NCI-H460 (cell line): ENCODE measurements around the gene SELENOI. TPM values are rescaled to one million over a fixed set of nuclear protein-coding genes. Genes with fewer than 3 reads are reported as not detected.
"Not testable (repeated sequence)": the region's sequence is repeated elsewhere in the genome, so short reads cannot be mapped to it uniquely, and the experiment has no call there.

ENCODE experiments used
- DNase-seq: peaks from one replicate; pipeline ENCODE4 v3.0.0-alpha.2; 2016; ENCODE audit warnings: low read depth; ENCODE audit errors: extremely low read depth
- total RNA-seq: library from RNA; depleted of rRNA; stranded (reverse); fragments of >200 nt; shearing (Covaris generic); gene quantifications from 2 replicates; pipeline ENCODE4 v1.2.3, GENCODE V29; 2014

Gene SELENOI
- total RNA-seq, 1 experiment from 2014 or later = 99.2 TPM

DNA sequence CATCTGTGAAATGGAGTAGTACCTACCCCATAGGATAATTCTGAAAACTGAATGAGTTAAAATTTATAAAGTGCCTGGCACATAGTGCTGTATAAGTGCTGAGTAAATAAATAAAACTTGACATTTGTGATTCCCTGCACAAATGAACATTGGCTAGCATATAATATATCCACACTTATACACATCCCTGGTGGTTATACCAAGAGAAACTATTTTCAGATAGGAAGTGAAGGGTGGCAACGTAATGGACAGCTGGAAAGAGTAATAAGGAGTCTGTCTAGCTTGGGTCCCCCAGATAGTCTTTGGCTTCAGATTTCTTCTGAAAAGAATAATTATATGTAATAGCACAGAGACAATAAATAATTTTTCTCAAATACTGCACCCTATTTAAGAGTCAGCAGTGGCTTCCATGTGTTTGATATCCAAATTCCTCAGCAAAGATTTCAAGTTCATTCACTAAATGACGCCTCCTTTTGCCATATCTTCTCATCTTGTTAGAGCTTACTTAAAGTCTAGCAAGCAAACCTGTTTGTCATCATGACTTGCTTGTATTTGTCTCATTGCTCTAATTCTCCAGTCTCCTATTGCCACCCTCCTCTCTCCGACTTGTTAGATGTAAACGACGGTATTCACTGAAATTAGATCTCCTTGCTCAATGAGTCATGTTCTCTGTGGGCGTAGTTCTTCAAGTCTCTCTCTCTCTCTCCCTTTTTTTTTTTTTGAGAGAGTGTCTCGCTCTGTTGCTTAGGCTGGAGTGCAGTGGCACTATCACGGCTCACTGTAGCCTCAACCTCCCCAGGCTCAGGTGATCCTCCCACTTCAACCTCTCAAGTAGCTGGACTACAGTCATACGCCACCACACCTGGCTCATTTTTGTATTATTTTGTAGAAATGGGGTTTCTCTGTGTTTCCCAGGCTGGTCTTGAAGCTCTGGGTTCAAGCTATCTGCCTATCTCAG lies 9.4 kb downstream of the SELENOI start:
- peak; percentile 99 for DNase-seq

DNA sequence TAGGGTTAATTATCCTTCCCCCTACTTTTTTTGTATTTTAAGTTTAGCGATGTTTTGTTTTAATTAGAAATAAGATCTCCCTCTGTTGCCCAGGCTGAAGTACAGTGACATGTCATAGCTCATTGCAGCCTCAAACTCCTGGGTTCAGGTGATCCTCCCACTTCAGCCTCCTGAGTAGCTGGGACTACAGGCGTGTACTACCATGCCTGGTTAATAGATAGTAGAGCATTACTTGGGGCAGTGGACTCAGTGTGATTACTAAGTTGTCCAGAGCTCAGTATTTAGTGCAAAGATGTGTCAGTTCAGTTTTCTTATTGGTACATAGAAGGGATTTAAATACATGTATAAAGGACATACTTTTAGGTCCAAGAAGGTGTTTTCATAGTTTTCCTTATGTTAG lies 10.2 kb downstream of the SELENOI start:
- DNase-seq = no peak

DNA sequence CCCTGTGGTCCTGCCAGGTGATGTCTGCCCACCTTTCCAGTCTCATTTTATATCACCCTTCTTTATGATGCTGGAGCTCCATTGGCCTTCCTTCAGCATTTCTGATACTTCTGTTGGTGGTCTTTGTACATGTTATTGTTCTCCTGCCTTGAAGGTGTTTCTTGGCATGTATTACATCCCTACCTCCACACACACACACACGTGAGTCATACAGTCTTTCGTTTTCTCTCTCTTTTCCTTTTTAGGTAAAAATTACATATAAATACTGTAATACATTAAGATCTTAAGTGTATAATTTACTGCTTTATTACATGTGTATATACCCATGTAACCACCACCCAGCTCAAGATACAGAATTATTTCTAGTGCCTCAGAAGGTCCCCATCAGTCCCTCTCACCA lies 10.8 kb downstream of the SELENOI start:
- DNase-seq = no peak

DNA sequence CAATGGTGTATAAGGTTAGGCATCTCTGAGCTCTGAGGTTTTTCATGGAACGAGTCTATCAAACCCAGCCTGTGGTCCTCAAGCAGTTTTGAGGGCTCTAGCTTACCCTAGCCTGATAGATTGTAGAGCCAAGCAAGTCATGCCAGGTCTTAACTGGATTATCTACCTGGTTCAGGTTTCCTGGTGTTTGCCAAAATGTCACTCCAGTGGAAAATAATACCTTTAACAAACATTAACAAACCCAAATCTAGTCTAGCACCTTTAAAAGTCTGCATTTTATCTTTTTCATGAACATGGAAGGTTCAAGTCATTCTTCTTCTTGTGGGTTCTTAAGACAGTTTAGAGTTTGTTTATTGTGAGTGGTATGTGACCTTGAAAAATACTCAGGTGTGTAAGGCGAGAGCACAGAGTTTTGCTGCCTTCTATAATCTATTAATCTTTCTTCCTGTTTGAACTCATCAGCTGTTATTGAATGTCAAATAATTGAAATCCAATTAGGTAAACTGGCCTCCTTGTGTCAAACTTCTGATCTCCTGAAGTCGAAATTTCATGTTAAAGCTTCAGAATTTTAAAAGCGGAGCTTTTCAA lies 14.0 kb downstream of the SELENOI start:
- DNase-seq = no peak

DNA sequence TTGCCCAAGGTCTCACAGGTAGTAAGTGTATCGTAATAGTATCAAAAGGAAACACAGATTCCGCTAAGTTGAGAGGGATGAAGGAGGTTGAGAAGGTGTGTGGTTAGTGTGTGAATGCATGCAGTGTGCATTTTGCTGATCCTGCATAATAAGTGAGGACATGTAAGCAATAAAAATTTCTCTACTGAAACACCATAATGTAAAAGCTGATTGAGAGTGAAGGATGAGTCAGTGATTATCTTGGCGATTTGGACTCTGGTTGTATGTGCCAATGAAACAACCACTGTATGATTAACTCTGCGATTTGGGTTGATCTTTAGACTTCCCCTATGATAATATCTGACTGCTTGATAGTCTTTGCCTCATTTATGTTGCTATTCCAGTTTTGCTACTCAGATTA lies 17.4 kb downstream of the SELENOI start:
- no peak for DNase-seq

DNA sequence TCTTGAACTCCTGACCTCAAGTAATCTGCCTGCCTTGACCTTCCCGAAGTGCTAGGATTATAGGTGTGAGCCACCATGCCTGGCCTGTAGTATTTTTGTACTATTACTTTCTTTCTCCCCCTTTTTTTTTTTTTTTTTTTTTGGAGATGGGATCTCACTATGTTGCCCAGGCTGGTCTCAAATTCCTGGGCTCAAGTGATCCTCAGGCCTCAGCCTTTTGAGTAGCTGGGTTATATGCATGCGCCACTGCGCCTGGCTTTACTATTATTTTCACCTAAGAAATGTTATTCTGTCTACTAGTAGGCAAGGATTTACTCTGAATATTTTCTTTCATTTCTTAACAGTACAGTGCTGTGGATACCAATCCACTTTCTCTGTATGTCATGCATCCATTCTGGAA lies 18.0 kb downstream of the SELENOI start:
- DNase-seq = no peak

DNA sequence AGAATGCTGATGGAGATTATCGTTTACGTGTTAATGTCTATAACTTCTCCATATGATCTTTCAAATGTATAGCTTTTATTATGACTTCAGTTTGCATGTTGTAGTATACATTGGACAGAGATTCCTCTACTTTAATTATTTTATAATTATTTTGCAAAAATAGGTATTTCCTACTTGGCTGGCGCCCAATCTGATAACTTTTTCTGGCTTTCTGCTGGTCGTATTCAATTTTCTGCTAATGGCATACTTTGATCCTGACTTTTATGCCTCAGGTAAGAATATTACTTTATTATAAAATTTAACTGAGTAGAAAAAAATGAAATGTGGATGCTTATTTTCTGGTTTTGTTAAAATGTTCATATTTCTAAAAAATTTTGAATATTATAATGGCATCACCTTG lies 18.7 kb downstream of the SELENOI start:
- DNase-seq = no peak

DNA sequence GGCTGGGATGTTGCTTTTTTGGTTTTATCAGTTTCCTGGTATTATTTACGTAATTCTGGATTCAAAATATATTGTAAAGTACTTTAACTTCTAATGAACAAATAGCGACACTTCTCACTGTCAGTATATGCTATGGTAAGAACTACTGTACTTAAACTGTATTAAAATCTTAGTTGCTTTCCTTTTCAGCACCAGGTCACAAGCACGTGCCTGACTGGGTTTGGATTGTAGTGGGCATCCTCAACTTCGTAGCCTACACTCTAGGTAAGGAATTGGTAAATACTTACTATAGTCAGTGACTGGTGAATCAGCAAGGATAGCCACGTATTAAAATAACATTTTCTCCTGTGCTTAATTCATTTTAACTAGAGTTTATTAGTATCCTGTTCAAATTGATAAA lies 21.0 kb downstream of the SELENOI start:
- DNase-seq = no peak

DNA sequence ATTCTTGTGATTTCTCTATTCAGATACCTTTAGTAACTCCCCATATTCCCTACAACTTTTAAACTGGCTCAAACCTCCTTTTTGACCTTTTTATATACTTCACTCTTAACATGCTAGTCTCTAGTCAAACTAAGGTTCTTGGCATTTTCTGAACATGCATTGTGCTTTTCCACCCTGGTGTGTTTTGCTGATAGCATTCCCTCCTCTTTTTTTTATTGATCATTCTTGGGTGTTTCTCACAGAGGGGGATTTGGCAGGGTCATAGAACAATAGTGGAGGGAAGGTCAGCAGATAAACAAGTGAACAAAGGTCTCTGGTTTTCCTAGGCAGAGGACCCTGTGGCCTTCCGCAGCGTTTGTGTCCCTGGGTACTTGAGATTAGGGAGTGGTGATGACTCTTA lies 23.7 kb downstream of the SELENOI start:
- not testable (repeated sequence) for DNase-seq

DNA sequence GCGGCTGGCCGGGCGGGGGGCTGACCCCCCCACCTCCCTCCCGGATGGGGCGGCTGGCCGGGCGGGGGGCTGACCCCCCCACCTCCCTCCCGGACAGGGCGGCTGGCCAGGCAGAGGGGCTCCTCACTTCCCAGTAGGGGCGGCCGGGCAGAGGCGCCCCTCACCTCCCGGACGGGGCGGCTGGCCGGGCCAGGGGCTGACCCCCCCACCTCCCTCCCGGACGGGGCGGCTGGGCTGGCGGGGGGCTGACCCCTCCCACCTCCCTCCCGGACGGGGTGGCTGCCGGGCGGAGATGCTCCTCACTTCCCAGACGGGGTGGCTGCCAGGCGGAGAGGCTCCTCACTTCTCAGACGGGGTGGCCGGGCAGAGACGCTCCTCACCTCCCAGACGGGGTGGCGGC lies 25.0 kb downstream of the SELENOI start:
- DNase-seq = not testable (repeated sequence)

DNA sequence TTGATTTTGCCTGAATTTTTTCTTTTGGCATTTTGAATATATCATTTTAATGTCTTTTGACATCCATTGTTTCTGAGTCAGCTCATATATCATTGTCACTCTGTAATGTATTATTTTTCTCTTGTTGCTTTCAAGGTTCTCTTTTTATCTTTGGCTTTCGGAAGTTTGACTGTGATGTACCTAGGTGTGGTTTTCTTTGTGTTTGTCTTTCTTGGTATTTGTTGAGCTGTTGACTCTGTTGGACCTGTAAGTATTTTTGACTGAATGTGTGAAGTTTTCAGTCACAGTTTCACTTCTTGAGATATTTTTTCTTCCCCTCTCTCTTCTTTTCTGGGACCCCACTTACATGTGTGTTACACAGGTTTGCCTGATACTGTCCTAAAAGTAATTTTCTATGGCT lies 30.9 kb downstream of the SELENOI start:
- DNase-seq = no peak

DNA sequence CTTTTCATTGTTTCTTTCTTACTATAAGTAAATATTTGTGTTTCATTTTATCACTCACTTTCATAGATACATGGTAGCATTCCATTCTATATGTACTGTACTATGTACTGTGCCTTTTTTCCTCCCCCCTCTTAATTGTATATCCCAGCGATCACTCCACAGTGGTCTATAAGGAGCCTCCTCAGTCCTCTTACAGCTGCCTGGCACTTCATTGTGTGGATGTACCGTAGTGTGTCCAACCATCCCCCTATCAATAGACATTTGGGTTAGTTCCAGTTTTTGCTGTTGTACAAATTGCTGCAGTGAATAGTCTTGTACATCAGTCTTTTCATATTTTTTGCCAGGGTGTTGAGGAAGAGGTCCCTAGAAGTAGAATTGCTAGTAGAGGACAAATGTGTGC lies 34.3 kb downstream of the SELENOI start:
- DNase-seq = no peak

DNA sequence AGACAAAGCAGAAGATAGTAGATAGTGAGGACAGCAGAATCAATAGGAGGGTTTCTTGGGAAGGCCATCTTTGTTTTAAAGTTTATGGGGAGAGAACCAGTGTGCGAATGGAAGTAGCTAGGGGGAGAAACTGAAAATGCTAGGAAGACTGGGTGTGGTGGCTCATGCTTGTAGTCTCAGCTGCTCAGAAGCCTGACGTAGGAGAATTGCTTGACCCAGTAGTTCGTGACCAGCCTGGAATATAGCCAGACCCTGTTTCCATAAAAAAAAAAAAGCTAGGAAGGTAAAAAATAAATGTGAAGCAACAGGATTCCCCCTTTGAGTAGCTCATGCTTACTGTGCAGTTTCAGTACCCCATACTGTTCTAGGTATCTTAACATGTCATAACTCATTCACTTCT lies 36.6 kb downstream of the SELENOI start:
- no peak for DNase-seq

DNA sequence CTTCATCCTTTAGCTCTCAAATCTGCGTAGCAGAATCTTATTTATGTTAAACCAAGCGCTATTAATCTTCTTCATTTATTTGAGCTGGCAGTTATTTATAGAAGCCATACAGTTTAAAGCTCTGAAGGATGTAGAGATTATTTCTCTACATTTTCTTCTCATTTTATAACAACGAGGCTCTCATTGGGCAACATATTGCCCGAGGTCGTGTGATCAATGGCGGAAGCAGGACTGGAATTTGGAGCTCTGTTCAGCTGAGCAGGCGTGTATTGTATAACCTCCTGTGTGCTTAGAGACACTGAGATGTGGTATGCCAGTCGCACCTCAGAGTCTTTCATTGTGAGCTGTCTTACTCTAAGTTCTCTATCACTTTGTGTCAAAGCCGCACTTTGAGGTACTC lies 38.2 kb downstream of the SELENOI start:
- DNase-seq = no peak

DNA sequence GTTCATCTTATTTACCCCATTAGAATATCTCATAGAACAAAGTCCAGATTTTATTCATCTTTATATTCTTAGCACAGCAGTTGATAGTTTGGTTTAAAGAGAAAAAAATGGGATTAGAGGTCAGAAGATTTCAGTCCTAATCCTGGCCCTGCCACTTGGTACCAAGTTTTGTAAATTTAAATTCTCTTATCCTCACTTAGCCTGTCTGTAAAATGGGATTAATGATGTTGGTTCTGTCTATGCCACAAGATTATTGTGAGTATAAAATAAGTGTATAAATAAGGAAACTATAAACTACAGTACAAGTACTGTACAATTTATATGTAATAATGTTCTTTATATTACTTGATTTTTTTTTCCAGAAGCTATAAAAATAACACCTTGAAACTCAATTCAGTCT lies 38.7 kb downstream of the SELENOI start:
- no peak for DNase-seq

DNA sequence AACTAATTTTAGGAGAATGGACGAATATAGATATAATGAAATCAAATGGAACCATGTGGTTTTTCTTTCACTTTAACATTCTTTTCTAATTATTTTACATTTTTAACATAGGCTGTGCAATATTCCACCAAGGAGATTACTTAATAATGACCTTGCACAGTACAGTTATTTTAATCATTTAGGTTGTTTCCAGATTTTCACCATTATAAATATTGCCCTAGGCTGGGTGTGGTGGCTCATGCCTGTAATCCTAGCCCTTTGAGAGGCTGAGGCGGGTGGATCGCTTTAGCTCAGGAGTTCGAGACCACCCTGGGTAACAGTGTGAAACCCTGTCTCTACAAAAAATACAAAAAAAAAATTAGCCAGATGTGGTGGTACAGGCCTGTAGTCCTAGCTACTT lies 41.2 kb downstream of the SELENOI start:
- no peak for DNase-seq

DNA sequence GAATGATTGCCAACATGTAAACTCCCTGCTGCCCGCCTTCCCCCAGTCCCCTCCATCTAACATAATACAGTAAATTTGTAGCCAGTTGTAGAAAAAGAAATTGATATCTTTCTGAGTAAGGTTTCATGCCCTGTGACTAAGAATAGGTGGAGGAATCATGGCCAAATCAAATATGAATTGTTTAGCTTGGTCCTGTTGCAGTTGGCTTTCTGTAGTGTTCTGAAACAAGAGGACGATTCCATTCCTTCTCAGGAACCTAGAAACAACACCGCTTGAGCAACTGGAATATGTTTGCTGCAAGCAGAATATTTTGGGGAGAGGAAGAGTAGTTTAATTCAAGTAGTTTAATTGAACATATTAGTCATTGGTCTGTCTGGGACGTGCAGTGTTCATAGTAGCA lies 48.8 kb downstream of the SELENOI start:
- no peak for DNase-seq

DNA sequence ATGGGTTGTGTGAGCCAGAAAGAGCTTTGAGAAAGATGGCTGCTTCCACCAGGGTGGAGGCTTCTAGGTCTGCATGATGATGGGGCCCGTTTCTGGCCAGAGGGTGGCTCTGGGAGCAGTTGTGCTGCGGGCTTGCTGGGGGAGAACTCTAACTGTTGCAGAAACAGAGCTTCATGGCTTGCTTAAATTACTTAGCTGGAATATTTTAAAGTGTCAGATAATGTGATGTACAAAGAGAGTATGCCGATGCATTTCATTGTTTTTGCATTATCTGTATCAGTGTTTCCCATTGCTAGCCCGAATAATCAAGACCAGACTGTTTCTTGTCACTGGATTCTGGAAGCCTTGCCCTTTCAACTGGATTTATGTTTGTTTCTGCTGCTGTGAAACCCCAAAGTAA lies 49.5 kb downstream of the SELENOI start:
- no peak for DNase-seq

DNA sequence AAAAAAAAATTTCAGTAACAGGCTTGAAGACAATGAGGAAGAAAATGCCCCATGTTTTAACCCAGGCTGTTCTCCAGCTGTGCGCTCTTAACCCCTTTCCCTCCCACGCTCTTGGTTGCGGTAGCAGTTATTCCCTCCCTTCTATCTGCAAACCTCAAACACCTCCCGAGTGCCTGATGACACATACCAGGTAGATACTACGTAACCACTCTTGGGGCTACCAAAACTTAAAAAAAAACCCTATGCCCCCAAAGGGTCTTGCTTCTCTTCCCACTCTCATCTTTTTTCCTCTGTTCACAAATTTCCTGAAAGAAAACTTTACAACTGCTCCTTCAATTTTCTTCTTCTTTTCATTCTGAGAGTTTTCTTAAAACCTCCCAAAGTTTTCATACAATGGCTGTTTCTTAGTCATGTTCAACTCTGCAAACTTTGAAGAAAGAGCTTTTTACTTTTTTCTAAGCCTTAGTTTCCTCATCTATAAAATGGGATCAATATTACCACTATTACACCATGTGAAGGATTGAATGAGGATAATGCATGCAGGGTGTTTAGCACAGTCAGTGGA lies 50.9 kb downstream of the SELENOI start:
- no peak for DNase-seq

DNA sequence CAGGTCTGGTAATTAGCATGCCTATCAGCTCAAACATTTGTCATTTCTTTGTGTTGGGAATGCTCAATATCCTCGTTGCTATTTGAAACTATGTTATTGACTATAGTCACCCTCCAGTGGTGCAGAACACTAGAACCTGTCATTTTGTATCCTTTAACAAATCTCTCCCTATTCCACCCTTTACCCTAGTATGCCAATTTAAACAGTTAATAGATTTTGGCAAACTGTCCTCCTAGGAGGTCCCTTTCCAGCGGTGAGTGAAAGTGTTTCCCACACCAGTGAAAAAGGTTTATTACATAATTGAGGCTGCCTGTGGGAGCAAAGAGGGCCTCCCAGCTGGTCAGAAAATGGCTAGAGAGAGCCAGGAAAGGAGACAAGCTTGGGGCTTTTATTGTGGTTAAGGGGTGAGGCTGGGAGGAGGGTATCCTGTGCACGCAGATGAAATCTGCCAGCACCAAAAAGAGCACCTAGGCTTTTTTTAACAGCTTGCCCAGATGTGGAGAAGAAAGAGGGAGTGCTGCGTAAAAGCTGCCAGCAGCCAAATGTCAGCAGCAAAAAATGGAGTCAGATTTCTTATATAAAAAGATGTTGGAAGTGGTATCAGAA lies 53.9 kb downstream of the SELENOI start:
- no peak for DNase-seq

DNA sequence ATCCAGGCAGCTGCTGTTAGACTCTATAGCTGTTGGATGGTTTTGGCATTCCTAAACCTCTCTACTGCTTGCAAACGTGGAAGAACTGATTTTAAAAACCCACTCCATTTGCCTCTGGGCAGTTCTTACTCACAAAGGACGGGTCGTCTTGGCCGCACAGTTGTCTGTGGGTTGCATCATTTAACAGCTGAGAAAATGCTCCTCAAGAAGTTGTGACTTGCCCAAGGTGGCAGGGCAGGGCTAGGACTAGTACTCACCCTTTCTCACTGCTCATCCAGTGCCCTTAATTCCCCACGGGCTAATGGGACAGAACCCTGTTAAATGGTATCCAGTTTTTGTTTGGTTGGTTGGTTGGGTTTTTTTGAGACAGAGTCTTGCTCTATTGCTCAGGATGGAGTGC lies 54.8 kb downstream of the SELENOI start:
- DNase-seq = peak; percentile 12
